Right lobe of liver (tissue), 4 donors: Measurements from ENCODE around the gene PCDHA11.

Experiments
- POLR2A ChIP-seq: fragments of 450-650 bp; IDR thresholded peaks from one replicate; pipeline ENCODE4 v1.6.1; 2017; ENCODE audit warnings: antibody characterized with exemption, mild to moderate bottlenecking
- TF ChIP-seq, protein P1 (sequence below), 4 donors: fragments of 200-600 bp in 3 of 4; fragments of 450-650 bp in 1 of 4; IDR thresholded peaks; one replicate each; pipeline versions ENCODE4 v1.5.1 to v1.8.0; 2016 to 2022; ENCODE audit warnings: antibody characterized with exemption in 4 of 4, mild to moderate bottlenecking in 2 of 4
- donor health status: DM: no; HTN: no; CAD: no.
- donor health status: DM: no; HTN: no; CAD: no.
- donor health status: DM: no; HTN: yes; CAD: no.

GRCh38 chr5:140857177-140857986 lies 11.4 kb upstream of the PCDHA11 start:
- no peak for TF ChIP-seq POLR2A
- TF ChIP-seq, protein P1, sequence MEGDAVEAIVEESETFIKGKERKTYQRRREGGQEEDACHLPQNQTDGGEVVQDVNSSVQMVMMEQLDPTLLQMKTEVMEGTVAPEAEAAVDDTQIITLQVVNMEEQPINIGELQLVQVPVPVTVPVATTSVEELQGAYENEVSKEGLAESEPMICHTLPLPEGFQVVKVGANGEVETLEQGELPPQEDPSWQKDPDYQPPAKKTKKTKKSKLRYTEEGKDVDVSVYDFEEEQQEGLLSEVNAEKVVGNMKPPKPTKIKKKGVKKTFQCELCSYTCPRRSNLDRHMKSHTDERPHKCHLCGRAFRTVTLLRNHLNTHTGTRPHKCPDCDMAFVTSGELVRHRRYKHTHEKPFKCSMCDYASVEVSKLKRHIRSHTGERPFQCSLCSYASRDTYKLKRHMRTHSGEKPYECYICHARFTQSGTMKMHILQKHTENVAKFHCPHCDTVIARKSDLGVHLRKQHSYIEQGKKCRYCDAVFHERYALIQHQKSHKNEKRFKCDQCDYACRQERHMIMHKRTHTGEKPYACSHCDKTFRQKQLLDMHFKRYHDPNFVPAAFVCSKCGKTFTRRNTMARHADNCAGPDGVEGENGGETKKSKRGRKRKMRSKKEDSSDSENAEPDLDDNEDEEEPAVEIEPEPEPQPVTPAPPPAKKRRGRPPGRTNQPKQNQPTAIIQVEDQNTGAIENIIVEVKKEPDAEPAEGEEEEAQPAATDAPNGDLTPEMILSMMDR (IDR thresholded peaks at IDR 0.05), result no peak
